Peyer's patch (tissue), 4 donors: ENCODE data around the gene RTP5. TPM values are rescaled to one million over a fixed set of nuclear protein-coding genes. Genes with fewer than 3 reads are reported as not detected.
"Not testable (repeated sequence)": the region's sequence is repeated elsewhere in the genome, so short reads cannot be mapped to it uniquely, and the experiment has no call there.

Experiments used
- DNase-seq, 3 donors: peaks; one replicate each; pipeline ENCODE4 v3.0.0-alpha.2; 2017 to 2019
- H3K27ac ChIP-seq, 4 donors: fragments of 200-600 bp; sonication (generic); one replicate each; pipeline ENCODE4 v1.5.1; 2016 to 2019
- H3K27me3 ChIP-seq, 2 donors: fragments of 200-600 bp; sonication (generic); one replicate each; pipeline ENCODE4 v1.5.1; 2019
- H3K36me3 ChIP-seq, 3 donors: fragments of 200-600 bp; sonication (generic); one replicate each; pipeline ENCODE4 v1.5.1; 2016 to 2019
- H3K4me1 ChIP-seq, 4 donors: fragments of 200-600 bp; sonication (generic); one replicate each; pipeline ENCODE4 v1.5.1; 2016 to 2019
- H3K4me3 ChIP-seq, 4 donors: fragments of 200-600 bp; sonication (generic); 1 replicate in 3 of 4; 2 replicates in 1 of 4; pipeline ENCODE4 v1.5.1; 2016 to 2019; ENCODE audit warnings: mild to moderate bottlenecking in 1 of 4
- H3K9me3 ChIP-seq, 4 donors: fragments of 200-600 bp; sonication (generic); one replicate each; pipeline ENCODE4 v1.5.1; 2016 to 2019; ENCODE audit warnings: mild to moderate bottlenecking in 1 of 4
- POLR2A ChIP-seq, 2 donors: fragments of 450-650 bp; IDR thresholded peaks; one replicate each; pipeline ENCODE4 v1.5.1; 2017; ENCODE audit warnings: antibody characterized with exemption in 2 of 2, mild to moderate bottlenecking in 2 of 2, moderate library complexity in 2 of 2
- total RNA-seq, 4 donors: library from RNA; depleted of rRNA; stranded (reverse); fragments of >200 nt; gene quantifications; one replicate each; pipeline ENCODE4 v1.1.0, GENCODE V29; 2016
- TF ChIP-seq, protein P1 (sequence below), 6 experiments: fragments of 450-650 bp in 4 of 6; fragments of 200-600 bp in 2 of 6; sonication (generic) in 1 of 6; IDR thresholded peaks; one replicate each; pipeline ENCODE4 v1.5.1; 2017 to 2019; ENCODE audit warnings: antibody characterized with exemption in 6 of 6, mild to moderate bottlenecking in 3 of 6, moderate library complexity in 1 of 6

The RTP5 gene
- total RNA-seq, 4 donors from 2014 or later = 0.54 TPM; not detected in 3

GRCh38 chr2:241914542-241914941 lies 45.0 kb downstream of the RTP5 start:
- Histone ChIP-seq H3K27ac (no peak overlapping the region), H3K4me3 (no peak overlapping the region), H3K4me1 (no peaks in the 10 kb centered on the region), H3K27me3 (no peaks in the 10 kb centered on the region), H3K9me3 (no peaks in the 10 kb centered on the region), H3K36me3 (no peaks in the 10 kb centered on the region)
- no peak for DNase-seq
- no peak for TF ChIP-seq POLR2A (IDR thresholded peaks at IDR 0.05)
- TF ChIP-seq, protein P1, sequence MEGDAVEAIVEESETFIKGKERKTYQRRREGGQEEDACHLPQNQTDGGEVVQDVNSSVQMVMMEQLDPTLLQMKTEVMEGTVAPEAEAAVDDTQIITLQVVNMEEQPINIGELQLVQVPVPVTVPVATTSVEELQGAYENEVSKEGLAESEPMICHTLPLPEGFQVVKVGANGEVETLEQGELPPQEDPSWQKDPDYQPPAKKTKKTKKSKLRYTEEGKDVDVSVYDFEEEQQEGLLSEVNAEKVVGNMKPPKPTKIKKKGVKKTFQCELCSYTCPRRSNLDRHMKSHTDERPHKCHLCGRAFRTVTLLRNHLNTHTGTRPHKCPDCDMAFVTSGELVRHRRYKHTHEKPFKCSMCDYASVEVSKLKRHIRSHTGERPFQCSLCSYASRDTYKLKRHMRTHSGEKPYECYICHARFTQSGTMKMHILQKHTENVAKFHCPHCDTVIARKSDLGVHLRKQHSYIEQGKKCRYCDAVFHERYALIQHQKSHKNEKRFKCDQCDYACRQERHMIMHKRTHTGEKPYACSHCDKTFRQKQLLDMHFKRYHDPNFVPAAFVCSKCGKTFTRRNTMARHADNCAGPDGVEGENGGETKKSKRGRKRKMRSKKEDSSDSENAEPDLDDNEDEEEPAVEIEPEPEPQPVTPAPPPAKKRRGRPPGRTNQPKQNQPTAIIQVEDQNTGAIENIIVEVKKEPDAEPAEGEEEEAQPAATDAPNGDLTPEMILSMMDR (IDR thresholded peaks at IDR 0.05) = no peak

DNA sequence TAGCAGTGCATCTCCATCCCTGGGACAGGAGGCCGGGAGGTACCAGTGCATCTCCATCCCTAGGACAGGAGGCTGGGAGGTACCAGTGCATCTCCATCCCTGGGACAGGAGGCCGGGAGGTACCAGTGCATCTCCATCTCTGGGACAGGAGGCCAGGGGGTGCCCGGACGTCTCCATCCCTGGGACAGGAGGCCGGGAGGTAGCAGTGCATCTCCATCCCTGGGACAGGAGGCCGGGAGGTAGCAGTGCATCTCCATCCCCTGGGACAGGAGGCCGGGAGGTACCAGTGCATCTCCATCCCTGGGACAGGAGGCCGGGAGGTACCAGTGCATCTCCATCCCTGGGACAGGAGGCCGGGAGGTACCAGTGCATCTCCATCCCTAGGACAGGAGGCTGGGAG lies 52.1 kb downstream of the RTP5 start:
- H3K9me3 ChIP-seq, H3K4me3 ChIP-seq, H3K27ac ChIP-seq, H3K36me3 ChIP-seq, H3K4me1 ChIP-seq, DNase-seq, H3K27me3 ChIP-seq: not testable (repeated sequence)

DNA sequence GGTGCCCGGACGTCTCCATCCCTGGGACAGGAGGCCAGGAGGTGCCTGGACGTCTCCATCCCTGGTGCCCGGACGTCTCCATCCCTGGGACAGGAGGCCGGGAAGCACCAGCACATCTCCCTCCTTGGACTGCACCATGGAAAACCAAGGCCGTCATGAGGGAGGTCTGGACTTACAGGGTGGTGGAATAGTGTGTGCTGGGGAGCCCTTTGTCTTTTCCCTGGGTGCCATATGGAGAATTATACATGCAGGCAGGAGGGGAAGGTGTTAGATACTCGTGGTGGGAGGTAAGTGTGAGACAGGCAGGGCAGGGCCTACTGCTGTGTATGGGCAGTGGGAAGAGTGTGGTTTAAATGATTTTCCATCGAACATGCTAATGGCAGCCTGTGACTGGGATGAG lies 52.9 kb downstream of the RTP5 start:
- H3K36me3 ChIP-seq = no peaks in the 10 kb centered on the region
- H3K9me3 ChIP-seq = no peaks in the 10 kb centered on the region
- no peak overlapping the region for H3K27ac ChIP-seq
- no peak for DNase-seq
- H3K4me1 ChIP-seq = no peaks in the 10 kb centered on the region
- H3K27me3 ChIP-seq = no peaks in the 10 kb centered on the region
- TF ChIP-seq, protein P1 (IDR thresholded peaks at IDR 0.05) = no peak
- no peak for TF ChIP-seq POLR2A (IDR thresholded peaks at IDR 0.05)
- H3K4me3 ChIP-seq = no peak overlapping the region

GRCh38 chr2:241922816-241923601 lies 53.5 kb downstream of the RTP5 start:
- H3K27ac ChIP-seq, H3K36me3 ChIP-seq, H3K9me3 ChIP-seq, DNase-seq, H3K4me1 ChIP-seq, H3K27me3 ChIP-seq, H3K4me3 ChIP-seq: not testable (repeated sequence)

Other genes starting within 250 kb of the RTP5 start
- gene THAP4, start 232.6 kb upstream of the RTP5 start, total RNA-seq = 10 to 100 TPM; 46.4 to 90.0 (median 71.8) TPM
- 100 to 1,000 TPM; 133 to 272 (median 259) TPM for gene ATG4B, start 232.0 kb upstream of the RTP5 start, total RNA-seq
- gene DTYMK, start 182.9 kb upstream of the RTP5 start, total RNA-seq = 10 to 100 TPM; 14.2 to 23.9 (median 19.2) TPM
- 100 to 1,000 TPM in 1 of 4 donors, 10 to 100 TPM in 3; 33.1 to 105 (median 73.5) TPM for gene ING5, start 167.7 kb upstream of the RTP5 start, total RNA-seq
- gene D2HGDH, start 135.1 kb upstream of the RTP5 start, total RNA-seq = 100 to 1,000 TPM in 1 of 4 donors, 10 to 100 TPM in 3; 36.4 to 122 (median 77.7) TPM
- gene GAL3ST2, start 92.9 kb upstream of the RTP5 start, total RNA-seq = 1 to 10 TPM in 1 of 4 donors, under 1 TPM in 1, not detected in 2; 0.80 to 3.3 TPM
- 10 to 100 TPM; 35.5 to 73.3 (median 55.9) TPM for gene NEU4, start 60.5 kb upstream of the RTP5 start, total RNA-seq
- 1 to 10 TPM in 2 of 4 donors, not detected in 2; 1.6 to 2.7 TPM for gene PDCD1, start 10.8 kb upstream of the RTP5 start, total RNA-seq